Measurements from ENCODE around the gene NCAPD2. TPM values are rescaled to one million over a fixed set of nuclear protein-coding genes. Genes with fewer than 3 reads are reported as not detected.

NCAPD2 gene
- total RNA-seq, 1 donor from 2014 or later: 96.5 TPM

DNA sequence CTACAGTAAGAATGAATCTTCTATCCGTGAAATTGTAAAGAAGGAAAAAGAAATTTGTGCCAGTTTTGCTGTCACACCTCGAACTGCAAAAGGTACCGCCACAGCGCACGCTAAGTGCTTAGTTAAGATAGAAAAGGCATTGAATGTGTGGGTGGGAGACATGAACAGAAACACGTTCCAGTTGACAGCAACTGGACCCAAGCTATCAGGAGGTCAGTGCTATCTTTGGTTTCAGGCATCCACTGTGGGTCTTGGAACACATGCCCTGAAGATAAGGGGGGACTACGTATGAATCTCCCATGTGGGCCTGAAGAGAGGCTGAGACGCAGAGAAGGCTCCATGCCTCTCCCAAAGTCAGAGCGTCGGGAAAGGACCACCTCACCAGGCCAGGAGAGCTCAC lies 52.1 kb downstream of the NCAPD2 start:
- H3K4me3 Mint-ChIP-seq: no peak overlapping the region
- no peaks in the 10 kb centered on the region for H3K9me3 Mint-ChIP-seq
- no peaks in the 10 kb centered on the region for H3K27me3 Mint-ChIP-seq
- no peak overlapping the region for H3K27ac Mint-ChIP-seq
- H3K36me3 Mint-ChIP-seq: peaks cover 15% of the 10 kb centered on the region
- TF ChIP-seq, protein P1, sequence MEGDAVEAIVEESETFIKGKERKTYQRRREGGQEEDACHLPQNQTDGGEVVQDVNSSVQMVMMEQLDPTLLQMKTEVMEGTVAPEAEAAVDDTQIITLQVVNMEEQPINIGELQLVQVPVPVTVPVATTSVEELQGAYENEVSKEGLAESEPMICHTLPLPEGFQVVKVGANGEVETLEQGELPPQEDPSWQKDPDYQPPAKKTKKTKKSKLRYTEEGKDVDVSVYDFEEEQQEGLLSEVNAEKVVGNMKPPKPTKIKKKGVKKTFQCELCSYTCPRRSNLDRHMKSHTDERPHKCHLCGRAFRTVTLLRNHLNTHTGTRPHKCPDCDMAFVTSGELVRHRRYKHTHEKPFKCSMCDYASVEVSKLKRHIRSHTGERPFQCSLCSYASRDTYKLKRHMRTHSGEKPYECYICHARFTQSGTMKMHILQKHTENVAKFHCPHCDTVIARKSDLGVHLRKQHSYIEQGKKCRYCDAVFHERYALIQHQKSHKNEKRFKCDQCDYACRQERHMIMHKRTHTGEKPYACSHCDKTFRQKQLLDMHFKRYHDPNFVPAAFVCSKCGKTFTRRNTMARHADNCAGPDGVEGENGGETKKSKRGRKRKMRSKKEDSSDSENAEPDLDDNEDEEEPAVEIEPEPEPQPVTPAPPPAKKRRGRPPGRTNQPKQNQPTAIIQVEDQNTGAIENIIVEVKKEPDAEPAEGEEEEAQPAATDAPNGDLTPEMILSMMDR (conservative IDR thresholded peaks at IDR 0.05): no peak
- DNase-seq (ENCODE audit: extremely low spot score, unreplicated experiment): no peak
- peaks cover 17% of the 10 kb centered on the region for H3K4me1 Mint-ChIP-seq (ENCODE audit: unreplicated experiment)

DNA sequence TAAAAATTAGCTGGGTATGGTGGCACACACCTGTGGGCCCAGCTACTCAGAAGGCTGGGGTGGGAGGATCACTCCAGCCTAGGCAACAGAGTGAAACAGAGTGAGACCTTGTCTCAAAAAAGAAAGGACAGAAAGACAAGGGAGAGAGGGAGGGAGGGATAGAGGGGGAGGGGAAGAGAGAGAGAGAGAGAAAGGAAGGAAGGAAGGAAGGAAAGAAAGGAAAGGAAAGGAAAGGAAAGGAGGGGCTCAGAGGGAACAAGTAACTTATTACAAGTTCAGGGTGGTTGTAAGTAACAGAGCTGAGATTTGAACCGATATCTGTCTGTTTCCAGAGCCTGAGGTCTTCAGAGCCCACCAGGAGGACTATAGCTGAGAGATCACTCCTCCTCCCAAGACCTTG lies 53.7 kb downstream of the NCAPD2 start:
- Mint-ChIP-seq H3K27me3 (no peaks in the 10 kb centered on the region), H3K36me3 (peaks cover 10% of the 10 kb centered on the region), H3K27ac (no peak overlapping the region)

DNA sequence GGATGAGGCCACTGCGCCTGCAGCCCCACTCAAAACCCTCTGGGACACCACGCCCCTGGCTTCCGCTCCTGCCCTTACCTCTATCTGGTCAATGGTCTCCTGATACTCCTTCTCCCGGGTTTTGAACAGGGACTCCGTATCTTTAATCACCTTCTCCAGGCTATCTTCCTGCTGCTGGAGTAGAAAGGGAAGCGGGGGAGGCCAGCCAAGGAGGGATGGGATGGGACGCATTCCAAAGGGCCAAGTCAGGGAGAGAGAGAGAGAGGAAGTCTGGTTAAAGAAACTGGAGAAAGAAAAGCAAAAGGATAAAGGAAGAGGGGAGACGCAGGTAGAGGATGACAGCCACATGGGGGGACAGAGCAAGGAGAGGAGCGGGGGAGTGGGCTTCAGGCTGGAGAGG lies 54.1 kb downstream of the NCAPD2 start:
- no peaks in the 10 kb centered on the region for H3K9me3 Mint-ChIP-seq
- H3K27me3 Mint-ChIP-seq: no peaks in the 10 kb centered on the region
- DNase-seq (ENCODE audit: extremely low spot score, unreplicated experiment): no peak
- H3K36me3 Mint-ChIP-seq: peaks cover 10% of the 10 kb centered on the region
- H3K27ac Mint-ChIP-seq: no peak overlapping the region
- no peak overlapping the region for H3K4me3 Mint-ChIP-seq
- H3K4me1 Mint-ChIP-seq (ENCODE audit: unreplicated experiment): peaks cover 8% of the 10 kb centered on the region
- TF ChIP-seq, protein P1 (conservative IDR thresholded peaks at IDR 0.05): no peak

More for the DNA sequence above, 53.7 kb downstream of the NCAPD2 start:
- no peak for DNase-seq (ENCODE audit: extremely low spot score, unreplicated experiment)
- TF ChIP-seq, protein P1 (conservative IDR thresholded peaks at IDR 0.05): no peak
- no peaks in the 10 kb centered on the region for H3K9me3 Mint-ChIP-seq
- H3K4me3 Mint-ChIP-seq: no peak overlapping the region
- H3K4me1 Mint-ChIP-seq (ENCODE audit: unreplicated experiment): peaks cover 7% of the 10 kb centered on the region

DNA sequence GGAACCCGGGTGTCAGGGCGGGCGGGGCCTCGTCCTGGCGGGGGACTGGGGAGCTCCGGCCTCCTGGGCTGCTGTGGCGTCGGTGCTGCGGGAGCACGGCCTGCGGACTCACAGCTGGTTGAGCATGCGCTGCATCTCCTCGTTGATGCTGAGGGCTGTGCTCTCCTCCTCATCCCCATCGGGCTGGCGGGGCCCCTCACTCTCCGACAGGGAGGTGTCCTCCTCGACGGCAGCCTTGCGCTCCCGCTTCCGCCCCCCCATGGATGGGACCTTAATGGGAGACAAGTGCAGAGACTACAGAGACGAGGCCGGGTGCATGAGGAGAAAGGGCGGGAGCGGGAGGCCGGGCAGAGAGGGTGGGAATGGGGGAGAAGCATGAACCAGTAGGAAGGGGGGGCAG lies 54.7 kb downstream of the NCAPD2 start:
- Mint-ChIP-seq H3K9me3 (no peaks in the 10 kb centered on the region), H3K4me1 (ENCODE audit: unreplicated experiment) (peaks cover 12% of the 10 kb centered on the region), H3K4me3 (no peak overlapping the region), H3K27ac (no peak overlapping the region), H3K27me3 (no peaks in the 10 kb centered on the region), H3K36me3 (peaks cover 10% of the 10 kb centered on the region)
- DNase-seq (ENCODE audit: extremely low spot score, unreplicated experiment): no peak
- TF ChIP-seq, protein P1 (conservative IDR thresholded peaks at IDR 0.05): no peak

DNA sequence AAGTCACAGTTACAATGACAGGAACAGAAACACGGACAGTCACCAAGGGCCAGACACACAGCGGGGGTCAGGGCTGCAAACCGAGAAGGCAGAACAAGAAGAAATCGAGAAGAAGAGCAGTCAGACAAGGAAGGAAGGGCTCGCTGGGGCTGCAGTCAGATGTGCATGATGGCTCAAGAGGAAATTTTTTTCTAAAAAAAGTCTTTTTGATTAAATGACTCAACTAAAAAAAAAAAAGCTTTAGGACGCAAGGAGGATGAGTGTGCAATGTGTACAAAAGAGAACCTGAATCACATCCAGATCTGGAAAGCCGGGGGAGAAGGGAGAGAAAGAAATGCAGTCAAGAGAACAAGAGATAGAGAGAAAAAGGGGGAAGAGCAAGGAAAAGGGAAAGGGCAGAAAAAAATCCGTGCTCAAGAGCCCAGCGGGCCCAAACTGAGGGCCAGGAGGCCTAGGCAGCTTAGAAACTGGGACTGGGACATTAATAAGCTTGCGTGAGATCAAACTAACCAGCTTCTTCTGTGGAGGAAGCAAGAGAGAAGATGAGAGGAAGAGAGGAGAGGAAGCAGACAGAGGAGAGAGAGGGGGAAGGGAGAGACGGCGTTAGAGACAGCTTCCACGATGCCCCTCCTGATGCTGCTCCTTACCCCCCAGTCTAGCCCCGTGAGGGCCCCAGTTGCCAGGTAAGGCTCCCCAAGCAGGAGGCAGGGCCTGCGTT lies 55.2 kb downstream of the NCAPD2 start:
- H3K27me3 Mint-ChIP-seq: peaks cover under 1% of the 10 kb centered on the region
- TF ChIP-seq, protein P1 (conservative IDR thresholded peaks at IDR 0.05): no peak
- peak overlapping the region; percentile 72 for H3K27ac Mint-ChIP-seq
- H3K9me3 Mint-ChIP-seq: no peaks in the 10 kb centered on the region
- no peak overlapping the region for H3K4me3 Mint-ChIP-seq
- peaks cover 10% of the 10 kb centered on the region for H3K36me3 Mint-ChIP-seq
- no peak for DNase-seq (ENCODE audit: extremely low spot score, unreplicated experiment)
- peaks cover 16% of the 10 kb centered on the region for H3K4me1 Mint-ChIP-seq (ENCODE audit: unreplicated experiment)

Measured in type B pancreatic cell (in vitro differentiated cells).